ENCODE results near the gene RPL28. TPM values are rescaled to one million over a fixed set of nuclear protein-coding genes. Genes with fewer than 3 reads are reported as not detected.
A peak's percentile ranks its signal among the peaks of the same experiment; 100 is the strongest.

The RPL28 gene
- total and polyA plus RNA-seq, 2 of the 4 experiments (the other 2 are of a cell fraction) = 386 to 1,693 TPM

- Histone ChIP-seq H3K9me1 (ENCODE audit: insufficient read depth, low read length) (peaks cover 19% of the 10 kb centered on the region), H3K4me3 (ENCODE audit: insufficient read depth, low read depth, low read length) (no peak overlapping the region), H3K18ac (ENCODE audit: low read depth, low read length) (no peak overlapping the region), H2BK120ac (ENCODE audit: low read depth, low read length) (no peak overlapping the region), H4K8ac (ENCODE audit: low read depth in 2 of 2, low read length in 2 of 2) (no peak overlapping the region), H2BK15ac (ENCODE audit: low read depth, low read length) (no peak overlapping the region), H3K79me1 (ENCODE audit: low read depth in 1 of 2, low read length in 2 of 2) (peaks cover 7 to 51% of the 10 kb centered on the region in 2 experiments), H3K4me2 (ENCODE audit: low read depth, low read length) (no peak overlapping the region), H3K9ac (ENCODE audit: low read depth, low read length) (no peak overlapping the region), H3K27me3 (ENCODE audit: control insufficient read depth, insufficient read depth, low read length) (no peaks in the 10 kb centered on the region), H3K4me1 (ENCODE audit: control insufficient read depth, insufficient read depth, low read length) (peaks cover 13% of the 10 kb centered on the region), H3K14ac (replicated peaks; ENCODE audit: low read depth, low read length) (no peak overlapping the region), H3K9me3 (ENCODE audit: control insufficient read depth, insufficient read depth, low read length) (no peaks in the 10 kb centered on the region), H2AFZ (replicated peaks; ENCODE audit: low read length, poor library complexity) (peak overlapping the region; percentile 32), H4K20me1 (ENCODE audit: insufficient read depth, low read length) (peaks cover 71% of the 10 kb centered on the region), H3K56ac (ENCODE audit: extremely low read depth, insufficient read depth, low read length) (no peak overlapping the region), H2BK5ac (ENCODE audit: low read depth, low read length, poor library complexity, severe bottlenecking) (no peak overlapping the region), H2BK20ac (ENCODE audit: low read depth, low read length) (no peak overlapping the region), H3K36me3 (ENCODE audit: control insufficient read depth, insufficient read depth, low read length) (peaks cover 44% of the 10 kb centered on the region), H4K5ac (ENCODE audit: low read depth, low read length) (no peak overlapping the region), H3K4ac (ENCODE audit: low read depth, low read length) (no peak overlapping the region), H2AK9ac (replicated peaks; ENCODE audit: low read depth, low read length, poor library complexity) (no peak overlapping the region), H2AK5ac (ENCODE audit: low read depth, low read length) (no peak overlapping the region), H4K91ac (ENCODE audit: insufficient read depth, low read depth, low read length) (no peak overlapping the region), H3K23ac (ENCODE audit: low read depth, low read length) (no peak overlapping the region), H3K27ac (ENCODE audit: insufficient read depth, low read length) (no peak overlapping the region)
- ATAC-seq (ENCODE audit: low read depth) = no peak
- DNase-seq = no peak
- intact Hi-C loops (cut with micrococcal nuclease) = no loop called here
- WGBS, 2 experiments (ENCODE audit: extremely low coverage in 2 of 2, insufficient read length in 1 of 2) = no CpG with 5 or more reads among the region's 2 CpGs
- no TSS peak for BruUV-seq (replicated peaks)
- in situ Hi-C loops (cut with MboI; ENCODE audit: low sequenced_read_pairs) = no loop called here
- ChIA-PET POLR2A (ENCODE audit: unreplicated experiment) (no interaction called here), CTCF (no interaction called here)
- TF ChIP-seq POLR2A (IDR thresholded peaks at IDR 0.05; ENCODE audit: low read depth, low read length) = no peak
- TF ChIP-seq MAFK (IDR thresholded peaks at IDR 0.05; ENCODE audit: low read depth, low read length) = no peak
- TF ChIP-seq CHD1 (IDR thresholded peaks at IDR 0.05; ENCODE audit: low read depth, low read length) = no peak
- dilution Hi-C loops (cut with HindIII; ENCODE audit: low sequenced_read_pairs, unreplicated experiment) = no loop called here
Observed at GRCh38 chr19:55402509-55402908, 16.8 kb downstream of the RPL28 start.

All from IMR-90 (cell line).